Right lobe of liver (tissue), 4 donors: Measurements from ENCODE around the gene PAK4.
"Not testable (repeated sequence)": the region's sequence is repeated elsewhere in the genome, so short reads cannot be mapped to it uniquely, and the experiment has no call there.

ENCODE experiments used
- POLR2A ChIP-seq: fragments of 450-650 bp; IDR thresholded peaks from one replicate; pipeline ENCODE4 v1.6.1; 2017; ENCODE audit warnings: antibody characterized with exemption, mild to moderate bottlenecking
- TF ChIP-seq, protein P1 (sequence below), 4 donors: fragments of 200-600 bp in 3 of 4; fragments of 450-650 bp in 1 of 4; IDR thresholded peaks; one replicate each; pipeline versions ENCODE4 v1.5.1 to v1.8.0; 2016 to 2022; ENCODE audit warnings: antibody characterized with exemption in 4 of 4, mild to moderate bottlenecking in 2 of 4
- donor health status: DM: no; HTN: no; CAD: no.
- donor health status: DM: no; HTN: no; CAD: no.
- donor health status: DM: no; HTN: yes; CAD: no.

DNA sequence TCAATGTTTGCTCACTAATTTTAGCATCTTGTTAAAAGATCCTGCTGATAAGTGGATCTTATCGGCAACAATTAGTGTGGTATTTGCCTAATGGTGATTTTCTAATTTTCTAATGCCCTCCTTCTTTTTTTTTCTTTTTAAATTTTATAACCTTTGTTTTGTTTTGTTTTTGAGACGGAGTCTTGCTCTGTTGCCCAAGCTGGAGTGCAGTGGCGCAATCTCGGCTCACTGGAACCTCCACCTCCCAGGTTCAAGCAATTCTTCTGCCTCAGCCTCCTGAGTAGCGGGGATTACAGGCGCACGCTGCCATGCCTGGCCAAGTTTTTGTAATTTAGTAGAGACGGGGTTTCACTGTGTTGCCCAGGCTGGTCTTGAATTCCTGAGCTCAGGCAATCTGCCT, 35.6 kb upstream of the PAK4 start:
- TF ChIP-seq, protein P1, sequence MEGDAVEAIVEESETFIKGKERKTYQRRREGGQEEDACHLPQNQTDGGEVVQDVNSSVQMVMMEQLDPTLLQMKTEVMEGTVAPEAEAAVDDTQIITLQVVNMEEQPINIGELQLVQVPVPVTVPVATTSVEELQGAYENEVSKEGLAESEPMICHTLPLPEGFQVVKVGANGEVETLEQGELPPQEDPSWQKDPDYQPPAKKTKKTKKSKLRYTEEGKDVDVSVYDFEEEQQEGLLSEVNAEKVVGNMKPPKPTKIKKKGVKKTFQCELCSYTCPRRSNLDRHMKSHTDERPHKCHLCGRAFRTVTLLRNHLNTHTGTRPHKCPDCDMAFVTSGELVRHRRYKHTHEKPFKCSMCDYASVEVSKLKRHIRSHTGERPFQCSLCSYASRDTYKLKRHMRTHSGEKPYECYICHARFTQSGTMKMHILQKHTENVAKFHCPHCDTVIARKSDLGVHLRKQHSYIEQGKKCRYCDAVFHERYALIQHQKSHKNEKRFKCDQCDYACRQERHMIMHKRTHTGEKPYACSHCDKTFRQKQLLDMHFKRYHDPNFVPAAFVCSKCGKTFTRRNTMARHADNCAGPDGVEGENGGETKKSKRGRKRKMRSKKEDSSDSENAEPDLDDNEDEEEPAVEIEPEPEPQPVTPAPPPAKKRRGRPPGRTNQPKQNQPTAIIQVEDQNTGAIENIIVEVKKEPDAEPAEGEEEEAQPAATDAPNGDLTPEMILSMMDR (IDR thresholded peaks at IDR 0.05), result not testable (repeated sequence)
- TF ChIP-seq POLR2A, result not testable (repeated sequence)
